ENCODE measurements around the gene KCNJ10. TPM values are rescaled to one million over a fixed set of nuclear protein-coding genes. Genes with fewer than 3 reads are reported as not detected.
"Not testable (repeated sequence)": the region's sequence is repeated elsewhere in the genome, so short reads cannot be mapped to it uniquely, and the experiment has no call there.

Gene KCNJ10
- total RNA-seq, 3 donors from 2014 or later = 0.23 to 0.73 (median 0.27) TPM

GRCh38 chr1:160052936-160053335 lies 17.0 kb downstream of the KCNJ10 start:
- no peaks in the 10 kb centered on the region for H3K4me1 ChIP-seq (ENCODE audit: low read depth)
- DNase-seq (no peak), ATAC-seq (no peak)
- H3K36me3 ChIP-seq (ENCODE audit: low read depth) = no peaks in the 10 kb centered on the region
- no peak for TF ChIP-seq CTCF (IDR thresholded peaks at IDR 0.05)
- intact Hi-C loops (cut with DNase I, micrococcal nuclease) = no loop called here
- H3K9me3 ChIP-seq = no peaks in the 10 kb centered on the region
- H3K4me3 ChIP-seq = no peak overlapping the region

GRCh38 chr1:160050619-160051018 lies 19.3 kb downstream of the KCNJ10 start:
- intact Hi-C loops (cut with DNase I, micrococcal nuclease) = no loop called here
- no peak for TF ChIP-seq CTCF (IDR thresholded peaks at IDR 0.05)
- ATAC-seq (no peak), DNase-seq (no peak)
- Histone ChIP-seq H3K36me3 (ENCODE audit: low read depth) (no peaks in the 10 kb centered on the region), H3K4me3 (no peak overlapping the region), H3K9me3 (no peaks in the 10 kb centered on the region), H3K4me1 (ENCODE audit: low read depth) (peaks cover 5% of the 10 kb centered on the region)

GRCh38 chr1:160050182-160050581 lies 19.8 kb downstream of the KCNJ10 start:
- H3K4me1 ChIP-seq (ENCODE audit: low read depth); ATAC-seq; DNase-seq; H3K4me3 ChIP-seq; intact Hi-C loops (cut with DNase I, micrococcal nuclease); H3K9me3 ChIP-seq; H3K36me3 ChIP-seq (ENCODE audit: low read depth): not testable (repeated sequence)

GRCh38 chr1:160049101-160049500 lies 20.9 kb downstream of the KCNJ10 start:
- DNase-seq (no peak), ATAC-seq (no peak)
- H3K36me3 ChIP-seq (ENCODE audit: low read depth) = no peaks in the 10 kb centered on the region
- intact Hi-C loops (cut with DNase I, micrococcal nuclease) = no loop called here
- H3K4me3 ChIP-seq = no peak overlapping the region
- H3K4me1 ChIP-seq (ENCODE audit: low read depth) = peaks cover 5% of the 10 kb centered on the region
- H3K9me3 ChIP-seq = no peaks in the 10 kb centered on the region
- no peak for TF ChIP-seq CTCF (IDR thresholded peaks at IDR 0.05)

- Histone ChIP-seq H3K36me3 (ENCODE audit: low read depth) (no peaks in the 10 kb centered on the region), H3K4me1 (ENCODE audit: low read depth) (peaks cover 5% of the 10 kb centered on the region), H3K9me3 (no peaks in the 10 kb centered on the region), H3K4me3 (no peak overlapping the region)
- DNase-seq (no peak), ATAC-seq (no peak)
- no peak for TF ChIP-seq CTCF (IDR thresholded peaks at IDR 0.05)
- intact Hi-C loops (cut with DNase I, micrococcal nuclease) = no loop called here
Observed at GRCh38 chr1:160048335-160048734, 21.6 kb downstream of the KCNJ10 start.

- no peak for TF ChIP-seq CTCF (IDR thresholded peaks at IDR 0.05)
- intact Hi-C loops (cut with DNase I, micrococcal nuclease) = no loop called here
- Histone ChIP-seq H3K4me3 (no peak overlapping the region), H3K9me3 (no peaks in the 10 kb centered on the region), H3K4me1 (ENCODE audit: low read depth) (peaks cover 5% of the 10 kb centered on the region), H3K36me3 (ENCODE audit: low read depth) (no peaks in the 10 kb centered on the region)
- DNase-seq = no peak
- ATAC-seq = no peak
Observed at GRCh38 chr1:160047111-160047991, 22.6 kb downstream of the KCNJ10 start.
